ENCODE results near the gene FILIP1L. TPM values are rescaled to one million over a fixed set of nuclear protein-coding genes. Genes with fewer than 3 reads are reported as not detected.

The FILIP1L gene
- total RNA-seq, 2 experiments from 2014 or later: 0.35 to 0.48 TPM

- no peaks in the 10 kb centered on the region for H3K27me3 Mint-ChIP-seq
- H3K36me3 Mint-ChIP-seq: peaks cover 2% of the 10 kb centered on the region
- H3K4me3 Mint-ChIP-seq: no peak overlapping the region
- DNase-seq: no peak
- peaks cover 6% of the 10 kb centered on the region for H3K4me1 Mint-ChIP-seq
- no peak overlapping the region for H3K27ac Mint-ChIP-seq
- H3K9me3 Mint-ChIP-seq: no peaks in the 10 kb centered on the region
Observed at GRCh38 chr3:100033903-100034471, 80.3 kb downstream of the FILIP1L start.

GRCh38 chr3:100033184-100033583, 81.1 kb downstream of the FILIP1L start:
- Mint-ChIP-seq H3K27me3 (no peaks in the 10 kb centered on the region), H3K27ac (no peak overlapping the region), H3K4me1 (peaks cover 6% of the 10 kb centered on the region), H3K4me3 (no peak overlapping the region), H3K36me3 (peaks cover 2% of the 10 kb centered on the region), H3K9me3 (no peaks in the 10 kb centered on the region)
- no peak for DNase-seq

- no peaks in the 10 kb centered on the region for H3K9me3 Mint-ChIP-seq
- H3K36me3 Mint-ChIP-seq: peaks cover 2% of the 10 kb centered on the region
- H3K4me1 Mint-ChIP-seq: peaks cover 6% of the 10 kb centered on the region
- no peak overlapping the region for H3K4me3 Mint-ChIP-seq
- no peaks in the 10 kb centered on the region for H3K27me3 Mint-ChIP-seq
- no peak overlapping the region for H3K27ac Mint-ChIP-seq
- DNase-seq: no peak
Observed at GRCh38 chr3:100032243-100032642, 82.1 kb downstream of the FILIP1L start.

GRCh38 chr3:100030914-100031425, 83.3 kb downstream of the FILIP1L start:
- no peaks in the 10 kb centered on the region for H3K9me3 Mint-ChIP-seq
- H3K27me3 Mint-ChIP-seq: no peaks in the 10 kb centered on the region
- H3K27ac Mint-ChIP-seq: no peak overlapping the region
- peaks cover 2% of the 10 kb centered on the region for H3K36me3 Mint-ChIP-seq
- DNase-seq: no peak
- peaks cover 6% of the 10 kb centered on the region for H3K4me1 Mint-ChIP-seq
- H3K4me3 Mint-ChIP-seq: no peak overlapping the region

- peaks cover 6% of the 10 kb centered on the region for H3K4me1 Mint-ChIP-seq
- peaks cover 2% of the 10 kb centered on the region for H3K36me3 Mint-ChIP-seq
- no peaks in the 10 kb centered on the region for H3K27me3 Mint-ChIP-seq
- no peak for DNase-seq
- no peak overlapping the region for H3K4me3 Mint-ChIP-seq
- no peak overlapping the region for H3K27ac Mint-ChIP-seq
- no peaks in the 10 kb centered on the region for H3K9me3 Mint-ChIP-seq
Observed at GRCh38 chr3:100030346-100030745, 84.0 kb downstream of the FILIP1L start.

GRCh38 chr3:100029689-100030088, 84.6 kb downstream of the FILIP1L start:
- no peak for DNase-seq
- no peak overlapping the region for H3K4me3 Mint-ChIP-seq
- H3K27me3 Mint-ChIP-seq: no peaks in the 10 kb centered on the region
- peaks cover 6% of the 10 kb centered on the region for H3K4me1 Mint-ChIP-seq
- H3K27ac Mint-ChIP-seq: no peak overlapping the region
- H3K9me3 Mint-ChIP-seq: no peaks in the 10 kb centered on the region
- peaks cover 2% of the 10 kb centered on the region for H3K36me3 Mint-ChIP-seq

GRCh38 chr3:100029052-100029451, 85.2 kb downstream of the FILIP1L start:
- H3K36me3 Mint-ChIP-seq: peaks cover 3% of the 10 kb centered on the region
- DNase-seq: no peak
- H3K4me3 Mint-ChIP-seq: no peak overlapping the region
- no peaks in the 10 kb centered on the region for H3K27me3 Mint-ChIP-seq
- H3K9me3 Mint-ChIP-seq: no peaks in the 10 kb centered on the region
- no peak overlapping the region for H3K27ac Mint-ChIP-seq
- peaks cover 6% of the 10 kb centered on the region for H3K4me1 Mint-ChIP-seq

GRCh38 chr3:100027321-100027720, 87.0 kb downstream of the FILIP1L start:
- Mint-ChIP-seq H3K27me3 (no peaks in the 10 kb centered on the region), H3K27ac (no peak overlapping the region), H3K4me3 (no peak overlapping the region), H3K4me1 (peaks cover 4% of the 10 kb centered on the region), H3K9me3 (no peaks in the 10 kb centered on the region), H3K36me3 (peaks cover 8% of the 10 kb centered on the region)
- DNase-seq: no peak

GRCh38 chr3:100024520-100025303, 89.6 kb downstream of the FILIP1L start:
- peaks cover 9% of the 10 kb centered on the region for H3K36me3 Mint-ChIP-seq
- no peaks in the 10 kb centered on the region for H3K27me3 Mint-ChIP-seq
- no peak overlapping the region for H3K27ac Mint-ChIP-seq
- H3K4me1 Mint-ChIP-seq: no peaks in the 10 kb centered on the region
- no peak overlapping the region for H3K4me3 Mint-ChIP-seq
- DNase-seq: no peak
- no peaks in the 10 kb centered on the region for H3K9me3 Mint-ChIP-seq

- peaks cover 9% of the 10 kb centered on the region for H3K36me3 Mint-ChIP-seq
- no peak for DNase-seq
- no peak overlapping the region for H3K27ac Mint-ChIP-seq
- no peaks in the 10 kb centered on the region for H3K27me3 Mint-ChIP-seq
- peaks cover 2% of the 10 kb centered on the region for H3K4me1 Mint-ChIP-seq
- H3K4me3 Mint-ChIP-seq: no peak overlapping the region
- H3K9me3 Mint-ChIP-seq: no peaks in the 10 kb centered on the region
Observed at GRCh38 chr3:100023595-100023994, 90.7 kb downstream of the FILIP1L start.

- no peak overlapping the region for H3K27ac Mint-ChIP-seq
- H3K9me3 Mint-ChIP-seq: no peaks in the 10 kb centered on the region
- no peak for DNase-seq
- H3K4me3 Mint-ChIP-seq: no peak overlapping the region
- peaks cover 2% of the 10 kb centered on the region for H3K4me1 Mint-ChIP-seq
- no peaks in the 10 kb centered on the region for H3K27me3 Mint-ChIP-seq
- peaks cover 9% of the 10 kb centered on the region for H3K36me3 Mint-ChIP-seq
Observed at GRCh38 chr3:100023150-100023549, 91.2 kb downstream of the FILIP1L start.

GRCh38 chr3:100022506-100022905, 91.8 kb downstream of the FILIP1L start:
- Mint-ChIP-seq H3K27ac (no peak overlapping the region), H3K9me3 (no peaks in the 10 kb centered on the region), H3K4me1 (peaks cover 2% of the 10 kb centered on the region), H3K27me3 (no peaks in the 10 kb centered on the region), H3K36me3 (peaks cover 9% of the 10 kb centered on the region), H3K4me3 (no peak overlapping the region)
- no peak for DNase-seq

GRCh38 chr3:100020876-100021644, 93.2 kb downstream of the FILIP1L start:
- peaks cover 2% of the 10 kb centered on the region for H3K4me1 Mint-ChIP-seq
- H3K27me3 Mint-ChIP-seq: no peaks in the 10 kb centered on the region
- peaks cover 13% of the 10 kb centered on the region for H3K36me3 Mint-ChIP-seq

GRCh38 chr3:100019719-100020118, 94.6 kb downstream of the FILIP1L start:
- H3K27ac Mint-ChIP-seq: no peak overlapping the region
- peaks cover 2% of the 10 kb centered on the region for H3K4me1 Mint-ChIP-seq
- peaks cover 18% of the 10 kb centered on the region for H3K36me3 Mint-ChIP-seq
- H3K4me3 Mint-ChIP-seq: no peak overlapping the region
- H3K9me3 Mint-ChIP-seq: peaks cover 2% of the 10 kb centered on the region
- DNase-seq: no peak
- no peaks in the 10 kb centered on the region for H3K27me3 Mint-ChIP-seq

More at GRCh38 chr3:100020876-100021644, 93.2 kb downstream of the FILIP1L start:
- Mint-ChIP-seq H3K9me3 (no peaks in the 10 kb centered on the region), H3K4me3 (no peak overlapping the region), H3K27ac (no peak overlapping the region)
- DNase-seq: no peak

- H3K36me3 Mint-ChIP-seq: peaks cover 18% of the 10 kb centered on the region
- peaks cover 2% of the 10 kb centered on the region for H3K9me3 Mint-ChIP-seq
- H3K4me3 Mint-ChIP-seq: no peak overlapping the region
- peaks cover 2% of the 10 kb centered on the region for H3K4me1 Mint-ChIP-seq
- H3K27ac Mint-ChIP-seq: no peak overlapping the region
- DNase-seq: no peak
- no peaks in the 10 kb centered on the region for H3K27me3 Mint-ChIP-seq
Observed at GRCh38 chr3:100018806-100019205, 95.5 kb downstream of the FILIP1L start.

All from activated naive CD8-positive, alpha-beta T cell treated with anti-CD3 and anti-CD28 coated beads for 36 hours (primary cell).